GM12873 (cell line): ENCODE results near the gene DLX1.
A peak's percentile ranks its signal among the peaks of the same experiment; 100 is the strongest.

Source experiments
- CTCF ChIP-seq: IDR thresholded peaks from 2 replicates; pipeline ENCODE4 v1.5.1; 2012; ENCODE audit warnings: low read depth, mild to moderate bottlenecking, moderate library complexity, low read length, control low read depth; ENCODE audit not compliant: insufficient read depth; ENCODE audit errors: missing control alignments

Gene DLX1

GRCh38 chr2:172099472-172100079, 14.3 kb downstream of the DLX1 start:
- no peak for TF ChIP-seq CTCF

- no peak for TF ChIP-seq CTCF
Measured at GRCh38 chr2:172100080-172100934, 15.0 kb downstream of the DLX1 start.

- TF ChIP-seq CTCF, result no peak
Measured at GRCh38 chr2:172100935-172101820, 15.9 kb downstream of the DLX1 start.

- TF ChIP-seq CTCF, result no peak
Measured at GRCh38 chr2:172101821-172102390, 16.6 kb downstream of the DLX1 start.

- TF ChIP-seq CTCF, result no peak
Measured at GRCh38 chr2:172102391-172103359, 17.4 kb downstream of the DLX1 start, which contains the start of gene DLX2. DLX2 (minus strand) TSS chr2:172102900; CDS start chr2:172102538, 362 bp downstream.

- TF ChIP-seq CTCF, result peak; percentile 85
Measured at GRCh38 chr2:172103471-172104272, 18.4 kb downstream of the DLX1 start.
